Esophagus squamous epithelium (tissue), 4 donors: Measurements from ENCODE around the gene SMARCA1.

Experiments
- POLR2A ChIP-seq, 4 donors: fragments of 450-650 bp; IDR thresholded peaks; one replicate each; pipeline ENCODE4 v1.6.1; 2017; ENCODE audit warnings: antibody characterized with exemption in 4 of 4, mild to moderate bottlenecking in 4 of 4, moderate library complexity in 3 of 4
- TF ChIP-seq, protein P1 (sequence below), 6 experiments: fragments of 450-650 bp in 4 of 6; fragments of 200-600 bp in 2 of 6; sonication (generic) in 2 of 6; IDR thresholded peaks; one replicate each; pipeline ENCODE4 v1.5.1; 2016 to 2019; ENCODE audit warnings: antibody characterized with exemption in 6 of 6, mild to moderate bottlenecking in 4 of 6, moderate library complexity in 4 of 6

DNA sequence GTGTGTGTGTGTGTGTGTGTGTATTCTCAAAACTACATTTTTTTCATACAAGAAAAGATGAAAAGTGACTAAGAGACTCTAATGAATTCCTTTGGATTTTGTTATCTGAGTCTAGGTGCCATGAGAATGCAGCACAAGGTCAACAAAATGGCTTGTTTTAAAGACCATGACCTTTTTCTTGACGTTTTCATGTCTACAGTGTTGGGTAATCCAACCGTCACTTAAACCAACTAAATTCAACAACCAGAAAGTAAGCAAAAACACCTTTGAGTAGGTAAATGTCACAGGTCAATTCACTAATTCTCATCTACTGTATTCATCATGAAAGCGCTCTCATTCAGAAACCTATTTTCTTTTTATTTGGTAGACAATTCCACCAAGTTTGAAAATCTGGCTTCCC lies 3.1 kb downstream of the SMARCA1 start:
- TF ChIP-seq, protein P1, sequence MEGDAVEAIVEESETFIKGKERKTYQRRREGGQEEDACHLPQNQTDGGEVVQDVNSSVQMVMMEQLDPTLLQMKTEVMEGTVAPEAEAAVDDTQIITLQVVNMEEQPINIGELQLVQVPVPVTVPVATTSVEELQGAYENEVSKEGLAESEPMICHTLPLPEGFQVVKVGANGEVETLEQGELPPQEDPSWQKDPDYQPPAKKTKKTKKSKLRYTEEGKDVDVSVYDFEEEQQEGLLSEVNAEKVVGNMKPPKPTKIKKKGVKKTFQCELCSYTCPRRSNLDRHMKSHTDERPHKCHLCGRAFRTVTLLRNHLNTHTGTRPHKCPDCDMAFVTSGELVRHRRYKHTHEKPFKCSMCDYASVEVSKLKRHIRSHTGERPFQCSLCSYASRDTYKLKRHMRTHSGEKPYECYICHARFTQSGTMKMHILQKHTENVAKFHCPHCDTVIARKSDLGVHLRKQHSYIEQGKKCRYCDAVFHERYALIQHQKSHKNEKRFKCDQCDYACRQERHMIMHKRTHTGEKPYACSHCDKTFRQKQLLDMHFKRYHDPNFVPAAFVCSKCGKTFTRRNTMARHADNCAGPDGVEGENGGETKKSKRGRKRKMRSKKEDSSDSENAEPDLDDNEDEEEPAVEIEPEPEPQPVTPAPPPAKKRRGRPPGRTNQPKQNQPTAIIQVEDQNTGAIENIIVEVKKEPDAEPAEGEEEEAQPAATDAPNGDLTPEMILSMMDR (IDR thresholded peaks at IDR 0.05): no peak
- no peak for TF ChIP-seq POLR2A (IDR thresholded peaks at IDR 0.05)
